ENCODE measurements around the gene RHBDL2. TPM values are rescaled to one million over a fixed set of nuclear protein-coding genes. Genes with fewer than 3 reads are reported as not detected.

The RHBDL2 gene
- total and polyA plus RNA-seq, 2 of the 13 experiments (the other 11 are each of a cell fraction or from before 2014, with no cell fraction given), result 3.3 to 5.4 TPM

- TF ChIP-seq NR2C2 (CRISPR knock-in tag; IDR thresholded peaks at IDR 0.05; ENCODE audit: borderline replicate concordance), result peak; percentile 47
- TF ChIP-seq NRL (CRISPR knock-in tag; IDR thresholded peaks at IDR 0.05; ENCODE audit: borderline replicate concordance), result no peak
- no peak for TF ChIP-seq ZMAT5 (CRISPR knock-in tag; IDR thresholded peaks at IDR 0.05; ENCODE audit: borderline replicate concordance, low read depth)
- no peak for TF ChIP-seq ZNF256 (CRISPR knock-in tag; conservative IDR thresholded peaks at IDR 0.05)
- TF ChIP-seq MXD3 (CRISPR knock-in tag; IDR thresholded peaks at IDR 0.05), result no peak
- TF ChIP-seq ZNF674 (CRISPR knock-in tag; IDR thresholded peaks at IDR 0.05; ENCODE audit: low read depth), result no peak
- no peak for TF ChIP-seq ZNF546 (CRISPR knock-in tag; conservative IDR thresholded peaks at IDR 0.05)
- TF ChIP-seq ZNF232 (CRISPR knock-in tag; IDR thresholded peaks at IDR 0.05; ENCODE audit: borderline replicate concordance), result peak; percentile 76; the same call in 1 of the 2 replicates
- TF ChIP-seq AGO2 (optimal IDR thresholded peaks at IDR 0.05; ENCODE audit: low read depth, low read length), result peak; percentile 86
- TF ChIP-seq TEAD3 (CRISPR knock-in tag; optimal IDR thresholded peaks at IDR 0.05; ENCODE audit: borderline replicate concordance), result peak; percentile 4
- TF ChIP-seq YEATS4 (CRISPR knock-in tag; IDR thresholded peaks at IDR 0.05; ENCODE audit: borderline replicate concordance), result peak; percentile 72
- TF ChIP-seq ZNF747 (CRISPR knock-in tag; IDR thresholded peaks at IDR 0.05; ENCODE audit: borderline replicate concordance), result peak; percentile 54; the same call in 1 of the 2 replicates
- TF ChIP-seq MYNN (CRISPR knock-in tag; IDR thresholded peaks at IDR 0.05; ENCODE audit: low read depth), result no peak
- no peak for TF ChIP-seq ZNF83 (CRISPR knock-in tag; IDR thresholded peaks at IDR 0.05; ENCODE audit: borderline replicate concordance)
- peak; percentile 69; the same call in 1 of the 2 replicates for TF ChIP-seq DR1 (CRISPR knock-in tag; IDR thresholded peaks at IDR 0.05)
- no peak for TF ChIP-seq SRSF9 (IDR thresholded peaks at IDR 0.05; ENCODE audit: borderline replicate concordance, insufficient read depth, low read depth, low read length, poor library complexity, severe bottlenecking)
- no peak for TF ChIP-seq ZNF33A (CRISPR knock-in tag; IDR thresholded peaks at IDR 0.05; ENCODE audit: borderline replicate concordance)
- TF ChIP-seq HOXA3 (CRISPR knock-in tag; IDR thresholded peaks at IDR 0.05), result peak; percentile 78
- peak; percentile 46; the same call in 1 of the 2 replicates for TF ChIP-seq MYPOP (CRISPR knock-in tag; IDR thresholded peaks at IDR 0.05)
- TF ChIP-seq NFYC (CRISPR knock-in tag; IDR thresholded peaks at IDR 0.05), result peak; percentile 40; the same call in 1 of the 2 replicates
- TF ChIP-seq PRPF4 (IDR thresholded peaks at IDR 0.05; ENCODE audit: low read depth, low read length, poor library complexity, severe bottlenecking), result peak; percentile 98
- TF ChIP-seq NCOA5 (CRISPR knock-in tag; IDR thresholded peaks at IDR 0.05), result no peak
- no peak for TF ChIP-seq ZNF282 (IDR thresholded peaks at IDR 0.05; ENCODE audit: partially characterized antibody)
- TF ChIP-seq RNF2 (conservative IDR thresholded peaks at IDR 0.05; ENCODE audit: low read depth), result no peak
- TF ChIP-seq ZNF790 (CRISPR knock-in tag; IDR thresholded peaks at IDR 0.05; ENCODE audit: borderline replicate concordance), result no peak; the same call in 1 of the 2 replicates
- TF ChIP-seq THRA (CRISPR knock-in tag; IDR thresholded peaks at IDR 0.05; ENCODE audit: borderline replicate concordance), result 0 out of 2 replicates have a peak, but pooled peaks have one; percentile 23
- peak; percentile 64; the same call in 1 of the 2 replicates for TF ChIP-seq ZNF441 (CRISPR knock-in tag; IDR thresholded peaks at IDR 0.05; ENCODE audit: borderline replicate concordance)
Measured at GRCh38 chr1:38990738-38991637, 49.4 kb upstream of the RHBDL2 start, which contains the start of gene AKIRIN1 (continued).
